GM18951 (cell line): ENCODE measurements around the gene CPT1C.
"Not testable (repeated sequence)": the region's sequence is repeated elsewhere in the genome, so short reads cannot be mapped to it uniquely, and the experiment has no call there.

Source experiments
- POLR2A ChIP-seq: IDR thresholded peaks from 4 replicates; pipeline ENCODE4 v1.6.1; 2011; ENCODE audit warnings: mild to moderate bottlenecking; ENCODE audit not compliant: insufficient read length, insufficient read depth; ENCODE audit errors: extremely low read depth
- in situ Hi-C: fragments of 300-500 bp; cut with MboI; formaldehyde crosslinking; loops from one replicate; pipeline ENCODE4 v1.12.0; 2022; ENCODE audit warnings: low sequenced_read_pairs, mixed read lengths, inconsistent platforms; ENCODE audit not compliant: unreplicated experiment

CPT1C gene

DNA sequence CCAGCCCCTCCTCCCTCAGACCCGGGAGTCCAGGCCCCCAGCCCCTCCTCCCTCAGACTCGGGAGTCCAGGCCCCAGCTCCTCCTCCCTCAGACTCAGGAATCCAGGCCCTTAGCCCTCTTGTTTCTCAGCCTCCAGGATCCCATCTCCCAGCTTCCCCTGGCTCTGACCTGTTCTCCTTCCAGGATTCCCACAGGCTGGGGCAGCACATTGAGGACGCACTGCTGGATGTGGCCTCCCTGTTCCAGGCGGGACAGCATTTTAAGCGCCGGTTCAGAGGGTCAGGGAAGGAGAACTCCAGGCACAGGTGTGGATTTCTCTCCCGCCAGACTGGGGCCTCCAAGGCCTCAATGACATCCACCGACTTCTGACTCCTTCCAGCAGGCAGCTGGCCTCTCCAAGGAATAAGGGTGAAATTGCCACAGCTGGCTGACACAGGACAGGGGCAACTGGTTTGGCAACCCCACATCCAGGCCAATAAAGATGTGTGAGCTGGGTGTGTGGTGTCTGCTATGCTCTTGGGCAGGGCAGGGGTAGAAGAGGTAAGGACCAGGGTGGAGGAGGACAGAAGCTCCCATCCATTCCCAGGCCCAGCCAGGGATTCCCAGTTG is 22.4 kb downstream of the CPT1C start:
- in situ Hi-C loops: no loop called here
- no peak for TF ChIP-seq POLR2A

DNA sequence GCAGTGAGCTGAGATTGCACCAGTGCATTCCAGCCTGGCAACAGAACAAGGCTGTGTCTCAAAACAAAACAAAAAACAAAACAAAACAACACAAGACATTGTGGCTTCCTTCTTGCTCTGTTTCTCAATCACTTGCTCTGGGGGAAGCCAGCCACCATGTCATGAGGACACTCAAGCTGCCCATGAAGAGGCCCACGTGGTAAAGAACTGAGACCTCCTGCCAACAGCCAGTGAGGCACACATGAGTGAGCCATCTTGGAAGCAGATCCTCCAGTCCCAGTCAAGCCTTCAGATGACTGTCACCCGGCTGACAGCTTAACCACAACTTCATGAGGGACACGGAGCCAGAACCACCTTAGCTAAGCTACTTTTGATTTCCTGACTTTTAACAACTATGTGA is 25.2 kb downstream of the CPT1C start:
- in situ Hi-C loops: no loop called here
- TF ChIP-seq POLR2A: no peak

DNA sequence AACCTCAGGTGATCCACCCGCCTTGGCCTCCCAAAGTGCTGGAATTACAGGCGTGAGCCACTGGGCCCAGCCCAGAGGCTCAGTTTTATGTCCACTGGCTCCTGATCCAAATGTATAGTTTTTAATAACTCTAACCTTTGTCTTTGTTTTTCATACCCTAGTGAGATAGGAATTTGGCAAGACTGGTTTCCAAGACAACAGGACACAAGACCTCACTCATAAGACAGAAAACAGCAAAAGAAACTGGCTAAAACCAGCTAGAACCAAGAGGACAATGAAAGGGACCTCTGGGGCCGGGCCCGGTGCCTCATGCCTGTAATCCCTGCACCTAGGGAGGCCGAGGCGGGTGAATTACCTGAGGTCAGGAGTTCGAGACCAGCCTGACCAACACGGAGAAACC is 27.6 kb downstream of the CPT1C start:
- in situ Hi-C loops: no loop called here
- TF ChIP-seq POLR2A: no peak

DNA sequence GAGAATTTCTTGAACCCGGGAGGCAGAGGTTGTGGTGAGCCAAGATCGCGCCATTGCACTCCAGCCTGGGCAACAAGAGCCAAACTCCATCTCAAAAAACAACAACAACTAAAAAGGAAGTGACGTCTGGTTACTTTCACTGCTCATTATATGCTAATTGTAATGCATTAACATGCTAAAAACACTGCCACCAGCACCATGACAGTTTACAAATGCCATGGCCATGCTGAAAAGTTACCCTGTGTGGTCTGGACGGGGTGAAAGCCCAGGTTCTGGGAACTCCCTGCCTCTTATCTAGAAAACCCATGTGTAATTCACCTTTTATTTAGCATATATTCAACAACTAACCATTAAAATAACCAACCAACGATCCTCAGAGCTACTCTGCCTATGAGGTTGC is 28.1 kb downstream of the CPT1C start:
- no peak for TF ChIP-seq POLR2A
- in situ Hi-C loops: no loop called here

DNA sequence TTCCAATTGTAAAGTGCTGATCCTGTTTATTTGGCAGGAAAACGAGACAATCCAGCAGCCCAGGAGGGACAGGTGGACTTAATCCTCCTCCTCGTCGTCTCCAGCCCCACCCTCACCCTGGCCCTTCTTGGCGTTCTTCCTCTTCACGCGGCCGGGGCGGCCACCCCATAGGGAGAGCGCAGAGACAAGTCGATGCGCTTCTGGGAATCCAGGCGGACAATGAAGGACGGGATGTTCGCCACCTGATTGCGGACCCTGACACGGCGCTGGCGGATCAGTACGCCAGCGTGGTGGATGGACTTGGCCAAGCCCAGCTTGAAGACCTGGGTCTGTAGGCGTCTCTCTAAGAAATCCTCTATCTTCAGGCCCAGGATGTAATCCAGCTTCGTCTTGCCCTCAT is 28.5 kb downstream of the CPT1C start:
- in situ Hi-C loops: not testable (repeated sequence)

DNA sequence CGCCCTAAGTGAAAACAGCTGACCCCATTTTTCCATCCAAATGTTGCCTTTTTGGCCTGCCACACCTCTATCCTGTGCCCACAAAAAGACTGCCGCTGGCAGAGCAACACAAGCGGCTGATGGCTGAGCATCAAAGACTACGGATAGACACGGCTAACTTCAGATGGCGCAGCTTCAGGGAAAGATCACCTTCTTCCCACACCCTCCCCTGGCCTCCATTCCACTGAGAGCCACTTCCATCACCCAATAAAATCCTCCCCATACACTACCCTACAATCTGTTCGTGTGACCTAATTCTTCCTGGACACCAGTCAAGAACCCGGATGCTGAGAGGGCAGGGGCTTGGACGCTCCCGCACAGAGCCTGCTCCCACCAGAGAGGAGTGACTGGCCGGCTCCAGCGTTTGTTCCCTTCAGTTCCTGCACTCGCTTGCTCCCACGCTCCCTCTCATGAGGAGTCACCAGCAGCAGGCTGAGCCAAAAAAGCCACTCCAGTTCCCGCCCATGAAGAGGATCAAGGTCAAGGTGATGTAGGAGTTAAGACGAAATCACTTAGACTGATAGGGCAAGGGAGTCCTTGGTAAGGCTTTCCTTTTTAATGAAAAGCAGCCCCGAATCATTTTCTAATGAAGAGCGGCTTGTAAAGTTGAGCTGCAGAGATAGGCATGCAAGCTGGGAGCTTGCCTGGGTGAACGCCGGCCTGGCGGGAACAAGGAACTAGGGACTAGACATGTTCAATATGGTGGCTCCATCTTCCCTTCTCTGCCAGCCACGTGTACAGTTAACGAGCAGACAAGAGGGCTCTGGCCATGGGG is 36.5 kb downstream of the CPT1C start:
- in situ Hi-C loops: no loop called here
- no peak for TF ChIP-seq POLR2A

DNA sequence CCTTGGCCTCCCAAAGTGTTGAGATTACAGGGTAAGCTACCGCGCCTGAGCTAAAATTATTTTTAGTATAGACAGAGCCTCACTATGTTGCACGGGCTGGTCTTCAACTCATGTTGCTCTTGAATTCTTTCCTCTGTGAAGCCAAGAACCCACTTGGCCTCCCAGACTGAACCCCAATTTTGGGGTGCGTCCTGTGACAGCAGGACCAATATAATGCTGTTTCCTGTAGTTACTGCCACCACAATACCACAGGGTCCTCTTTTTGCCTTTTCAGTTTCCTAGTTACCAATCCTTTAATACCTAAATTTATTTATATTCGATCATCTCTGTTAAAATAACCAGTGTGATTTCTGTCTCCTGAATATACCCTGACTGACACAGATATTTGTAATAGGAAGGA is 39.2 kb downstream of the CPT1C start:
- TF ChIP-seq POLR2A: no peak
- in situ Hi-C loops: no loop called here

DNA sequence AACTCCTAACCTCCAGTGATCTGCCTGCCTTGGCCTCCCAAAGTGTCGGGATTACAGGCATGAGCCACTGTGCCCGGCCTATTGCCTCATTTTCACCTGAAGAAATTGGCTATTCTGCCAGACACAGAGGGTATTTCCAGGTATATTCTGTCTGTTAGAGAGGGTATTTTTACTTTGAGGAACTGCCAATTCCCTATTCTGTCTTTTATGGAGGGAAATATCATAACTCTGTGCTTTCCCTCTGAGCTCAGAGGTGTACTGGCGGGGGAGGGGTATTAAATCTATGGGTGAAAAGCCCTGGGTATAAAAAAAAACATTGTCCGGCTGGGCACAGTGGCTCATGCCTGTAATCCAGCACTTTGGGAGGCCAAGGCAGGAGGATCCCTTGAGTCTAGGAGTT is 47.4 kb downstream of the CPT1C start:
- in situ Hi-C loops: no loop called here
- no peak for TF ChIP-seq POLR2A

DNA sequence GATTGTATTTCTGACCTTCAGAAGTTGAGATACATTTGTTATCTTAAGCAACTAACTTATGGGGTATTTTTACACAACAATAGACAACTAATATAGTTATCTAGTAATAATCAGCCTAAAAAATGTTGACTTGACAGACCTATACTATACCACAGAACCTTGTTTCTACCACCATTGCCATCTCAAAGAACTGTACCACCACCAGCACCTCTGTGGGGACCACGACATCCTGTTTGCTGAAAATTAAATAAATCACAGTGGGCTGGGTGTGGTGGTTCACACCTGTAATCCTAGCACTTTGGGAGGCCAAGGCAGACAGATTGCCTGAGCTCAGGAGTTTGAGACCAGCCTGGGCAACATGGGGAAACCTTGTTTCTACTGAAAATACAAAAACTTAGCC is 48.2 kb downstream of the CPT1C start:
- TF ChIP-seq POLR2A: no peak
- in situ Hi-C loops: no loop called here

DNA sequence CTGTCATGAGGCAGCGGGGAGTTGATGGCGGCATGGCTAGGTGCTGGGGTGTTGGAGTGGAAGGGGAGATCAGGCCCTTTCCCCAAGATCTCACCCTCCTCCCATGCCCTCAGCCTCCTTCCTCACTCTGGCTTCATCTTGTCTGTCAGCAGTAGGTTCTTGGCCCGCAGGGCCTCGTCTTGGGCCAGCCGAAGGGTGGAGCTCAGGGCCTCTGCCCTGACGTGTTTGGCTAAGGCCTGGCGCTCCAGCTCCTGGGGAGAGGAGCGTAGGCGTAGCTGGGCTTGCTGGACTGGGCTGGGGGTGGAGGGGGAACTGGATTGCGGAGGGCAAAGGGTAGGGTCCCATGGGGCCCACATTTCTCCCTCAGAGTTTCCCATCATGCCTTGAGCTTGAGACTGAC is 49.0 kb downstream of the CPT1C start:
- in situ Hi-C loops: no loop called here

DNA sequence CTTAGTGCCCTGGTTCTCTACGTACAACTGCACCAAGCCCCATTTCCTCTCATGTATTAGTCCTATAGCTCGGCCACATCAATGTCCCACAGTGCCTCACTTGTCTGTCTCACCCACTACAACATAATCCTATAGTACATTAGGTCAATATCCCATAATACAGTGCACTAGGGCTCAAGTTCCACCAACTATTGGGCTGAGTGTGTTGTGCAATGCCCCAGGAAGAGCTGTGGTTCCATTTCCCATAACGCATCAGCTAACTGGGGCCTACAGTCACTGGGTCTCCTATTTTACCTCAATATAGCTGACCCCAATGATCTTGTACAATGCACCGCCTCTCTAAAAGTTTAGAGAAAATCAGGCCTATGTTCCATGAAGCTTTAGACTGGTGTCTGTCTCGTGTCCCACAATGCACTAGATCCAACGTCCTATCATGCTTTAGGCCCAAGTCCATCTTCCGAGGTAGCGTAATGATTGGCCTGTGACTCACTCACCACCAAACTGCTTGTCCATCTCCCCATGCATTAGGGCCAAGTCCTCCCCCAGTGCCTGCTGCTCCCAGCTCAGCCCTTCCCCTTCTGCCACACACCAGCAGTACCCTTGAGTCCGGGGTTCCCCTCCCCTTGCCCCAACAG is 50.4 kb downstream of the CPT1C start:
- TF ChIP-seq POLR2A: no peak
- in situ Hi-C loops: no loop called here

More for the DNA sequence above, 49.0 kb downstream of the CPT1C start:
- no peak for TF ChIP-seq POLR2A

DNA sequence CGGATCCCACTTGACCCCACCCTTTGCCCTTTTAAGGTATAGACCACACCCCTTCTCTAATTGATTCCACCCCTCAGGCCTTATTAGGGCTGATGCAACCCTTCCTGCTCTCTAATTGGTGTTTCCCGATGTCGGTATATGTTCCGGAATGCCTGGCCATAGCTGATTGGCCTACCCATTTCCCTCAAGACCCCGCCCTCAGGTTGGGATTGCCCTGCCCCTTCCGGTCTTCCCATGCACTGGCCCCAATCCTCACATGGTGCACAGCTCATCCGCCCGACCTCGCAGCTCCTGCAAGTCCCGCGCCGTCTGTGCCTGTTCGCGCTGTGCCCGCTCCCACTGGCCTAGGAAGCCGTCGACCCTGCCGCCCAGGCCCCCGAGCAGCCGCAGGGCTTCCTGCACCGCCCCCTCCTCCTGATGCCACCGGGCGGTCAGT is 54.0 kb downstream of the CPT1C start:
- in situ Hi-C loops: no loop called here
- no peak for TF ChIP-seq POLR2A

DNA sequence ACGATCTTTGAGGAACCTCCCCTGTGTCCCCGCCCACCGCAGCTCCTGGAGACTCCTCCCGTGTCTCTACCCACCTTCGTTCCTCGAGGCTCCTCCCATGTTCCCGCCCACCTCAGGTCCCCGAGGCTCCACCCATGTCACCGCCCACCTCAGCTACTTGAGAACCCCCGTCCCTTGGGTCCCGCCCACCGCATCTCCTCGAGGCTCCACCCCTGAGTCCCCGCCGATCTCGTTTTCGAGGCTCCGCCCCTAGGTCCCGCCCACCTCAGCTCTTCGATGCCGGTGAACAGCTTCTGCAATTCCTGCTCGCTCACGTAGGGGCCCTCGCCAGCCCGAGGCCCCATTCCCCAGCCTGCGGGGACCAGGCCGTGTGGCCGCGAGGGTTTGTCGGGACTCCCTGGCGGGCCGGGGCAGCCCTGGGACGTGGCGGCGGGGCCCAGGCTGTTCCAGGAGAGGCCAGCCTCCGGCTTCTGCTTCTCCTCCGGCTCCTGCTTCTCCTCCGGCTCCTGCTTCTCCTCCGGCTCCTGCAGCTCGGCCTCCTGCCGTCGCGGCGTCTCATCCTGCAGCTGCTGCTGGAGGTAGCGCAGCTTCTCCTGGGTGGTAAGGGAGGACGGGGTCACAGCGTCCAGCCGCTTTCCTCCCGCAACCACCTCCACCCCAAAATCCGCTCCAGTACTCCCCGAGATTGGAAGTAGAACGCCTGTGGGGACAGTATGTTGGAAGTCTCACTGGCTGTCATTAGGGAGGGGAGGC is 55.5 kb downstream of the CPT1C start:
- no peak for TF ChIP-seq POLR2A
- in situ Hi-C loops: no loop called here
